ENCODE results near the gene LDLRAD1.

DNA sequence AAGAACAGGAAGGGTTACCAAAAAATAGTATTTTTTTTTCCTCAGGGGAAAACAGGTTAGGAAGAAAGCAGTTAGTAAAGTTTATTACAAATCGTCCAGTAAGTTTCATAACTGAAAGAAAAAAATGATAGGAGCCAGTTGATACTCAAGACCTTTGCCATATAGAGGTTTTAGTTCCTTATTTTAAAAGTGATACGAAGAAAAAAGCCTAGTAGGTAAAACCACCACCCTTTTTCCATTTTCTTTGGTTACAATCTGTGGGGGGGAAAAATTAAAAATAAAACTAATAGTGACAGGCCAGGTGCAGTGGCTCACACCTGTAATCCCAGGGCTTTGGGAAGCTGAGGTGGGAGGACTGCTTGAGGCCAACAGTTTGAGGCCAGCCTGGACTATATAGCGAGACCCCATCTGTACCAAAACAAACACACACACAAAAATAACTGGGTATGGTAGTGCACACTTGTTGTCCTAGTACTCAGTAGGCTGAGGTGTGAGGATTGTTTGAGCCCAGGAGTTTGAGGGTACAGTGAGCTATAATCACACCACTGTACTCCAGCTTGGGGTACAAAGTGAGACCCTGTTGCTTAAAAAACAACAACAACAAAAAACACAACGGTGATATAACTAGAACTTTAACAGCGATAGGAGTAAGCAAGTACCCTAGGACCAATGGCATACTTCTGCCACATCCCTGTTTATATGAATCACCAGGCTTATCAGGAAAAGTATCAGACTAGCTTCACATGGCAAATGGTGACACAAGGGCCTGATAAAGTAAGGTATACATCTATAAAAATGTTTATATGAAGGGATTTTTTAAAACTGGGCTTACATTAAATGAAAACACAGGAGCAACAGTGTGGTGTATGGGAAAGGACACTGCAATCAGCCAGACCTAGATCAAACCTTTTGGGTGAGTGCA, 29.7 kb upstream of the LDLRAD1 start:
- TF ChIP-seq, protein P1, sequence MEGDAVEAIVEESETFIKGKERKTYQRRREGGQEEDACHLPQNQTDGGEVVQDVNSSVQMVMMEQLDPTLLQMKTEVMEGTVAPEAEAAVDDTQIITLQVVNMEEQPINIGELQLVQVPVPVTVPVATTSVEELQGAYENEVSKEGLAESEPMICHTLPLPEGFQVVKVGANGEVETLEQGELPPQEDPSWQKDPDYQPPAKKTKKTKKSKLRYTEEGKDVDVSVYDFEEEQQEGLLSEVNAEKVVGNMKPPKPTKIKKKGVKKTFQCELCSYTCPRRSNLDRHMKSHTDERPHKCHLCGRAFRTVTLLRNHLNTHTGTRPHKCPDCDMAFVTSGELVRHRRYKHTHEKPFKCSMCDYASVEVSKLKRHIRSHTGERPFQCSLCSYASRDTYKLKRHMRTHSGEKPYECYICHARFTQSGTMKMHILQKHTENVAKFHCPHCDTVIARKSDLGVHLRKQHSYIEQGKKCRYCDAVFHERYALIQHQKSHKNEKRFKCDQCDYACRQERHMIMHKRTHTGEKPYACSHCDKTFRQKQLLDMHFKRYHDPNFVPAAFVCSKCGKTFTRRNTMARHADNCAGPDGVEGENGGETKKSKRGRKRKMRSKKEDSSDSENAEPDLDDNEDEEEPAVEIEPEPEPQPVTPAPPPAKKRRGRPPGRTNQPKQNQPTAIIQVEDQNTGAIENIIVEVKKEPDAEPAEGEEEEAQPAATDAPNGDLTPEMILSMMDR (IDR thresholded peaks at IDR 0.05; ENCODE audit: borderline replicate concordance, extremely low read depth, low read length, poor library complexity, severe bottlenecking), result no peak
- TF ChIP-seq EZH2 (IDR thresholded peaks at IDR 0.05; ENCODE audit: borderline replicate concordance, low read depth, low read length, severe bottlenecking), result no peak

Data from DND-41 (cell line).